ENCODE data around the gene N4BP2. TPM values are rescaled to one million over a fixed set of nuclear protein-coding genes. Genes with fewer than 3 reads are reported as not detected.

N4BP2 gene
- total RNA-seq, 1 experiment from 2014 or later = 3.9 TPM

DNA sequence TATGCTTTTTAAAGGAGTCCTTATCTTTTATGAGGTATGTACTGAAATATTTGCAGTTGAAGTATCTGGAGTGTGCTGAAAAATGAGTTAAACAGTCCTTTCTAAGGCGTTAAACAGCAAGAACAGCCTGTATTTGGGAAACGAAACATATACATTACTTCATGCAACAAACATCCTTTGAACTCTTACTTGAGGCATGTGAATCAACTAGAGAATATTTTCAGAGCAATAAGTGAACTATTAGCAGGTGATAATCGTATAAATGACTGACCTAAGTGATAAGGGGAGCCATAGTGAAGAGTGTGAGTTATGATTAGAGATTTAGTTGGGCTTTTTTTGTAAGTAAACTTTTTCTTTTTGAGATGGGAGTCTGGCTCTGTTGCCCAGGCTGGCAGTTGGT lies 94.3 kb downstream of the N4BP2 start:
- no peaks in the 10 kb centered on the region for H3K4me1 ChIP-seq (ENCODE audit: insufficient read depth, low read length)
- no peaks in the 10 kb centered on the region for H3K36me3 ChIP-seq (ENCODE audit: low read depth, low read length)
- no peaks in the 10 kb centered on the region for H4K20me1 ChIP-seq (ENCODE audit: low read length)
- intact Hi-C loops (cut with micrococcal nuclease) = loop anchor here (1.0 to 10.0 kb wide), 2 partner anchors 158 to 584 kb away; no protein-coding TSS in a partner anchor
- H3K79me2 ChIP-seq (ENCODE audit: low read length) = no peaks in the 10 kb centered on the region
- ChIA-PET POLR2A (ENCODE audit: unreplicated experiment) (no interaction called here), CTCF (no interaction called here)
- H3F3A ChIP-seq (ENCODE audit: low read length, unreplicated experiment) = no peaks in the 10 kb centered on the region
- H3K9me3 ChIP-seq (ENCODE audit: low read length) = no peaks in the 10 kb centered on the region
- no peak for DNase-seq
- TF ChIP-seq EZH2 (IDR thresholded peaks at IDR 0.05; ENCODE audit: low read length, unreplicated experiment) (no peak), CTCF (conservative IDR thresholded peaks at IDR 0.05; ENCODE audit: low read depth, low read length) (no peak), EZH2phosphoT487 (IDR thresholded peaks at IDR 0.05; ENCODE audit: borderline replicate concordance, low read length) (no peak)
- H3K27me3 ChIP-seq (ENCODE audit: low read length) = no peaks in the 10 kb centered on the region
- no peak overlapping the region for H3K4me3 ChIP-seq (ENCODE audit: low read length)
- no peak overlapping the region for H3K4me2 ChIP-seq (ENCODE audit: low read length)
- ATAC-seq = no peak
- H3K9me2 ChIP-seq (replicated peaks; ENCODE audit: low read length) = no peaks in the 10 kb centered on the region
- H3K9ac ChIP-seq (ENCODE audit: low read length) = no peak overlapping the region
- BruUV-seq (replicated peaks) = no TSS peak
- no peak overlapping the region for H3K27ac ChIP-seq (ENCODE audit: low read length)
- H2AFZ ChIP-seq (ENCODE audit: low read length) = no peak overlapping the region

GRCh38 chr4:40152637-40153036 lies 96.0 kb downstream of the N4BP2 start:
- no peaks in the 10 kb centered on the region for H3K4me1 ChIP-seq (ENCODE audit: insufficient read depth, low read length)
- no peak overlapping the region for H3K27ac ChIP-seq (ENCODE audit: low read length)
- no peak overlapping the region for H2AFZ ChIP-seq (ENCODE audit: low read length)
- CTCF ChIA-PET = no interaction called here
- H3K27me3 ChIP-seq (ENCODE audit: low read length) = no peaks in the 10 kb centered on the region
- no peaks in the 10 kb centered on the region for H3K79me2 ChIP-seq (ENCODE audit: low read length)
- no peak for TF ChIP-seq EZH2 (IDR thresholded peaks at IDR 0.05; ENCODE audit: low read length, unreplicated experiment)
- TF ChIP-seq CTCF (conservative IDR thresholded peaks at IDR 0.05; ENCODE audit: low read depth, low read length) = no peak
- no peak for TF ChIP-seq EZH2phosphoT487 (IDR thresholded peaks at IDR 0.05; ENCODE audit: borderline replicate concordance, low read length)
- H3K9me3 ChIP-seq (ENCODE audit: low read length) = no peaks in the 10 kb centered on the region
- no peak overlapping the region for H3K4me3 ChIP-seq (ENCODE audit: low read length)
- no peaks in the 10 kb centered on the region for H3F3A ChIP-seq (ENCODE audit: low read length, unreplicated experiment)
- POLR2A ChIA-PET (ENCODE audit: unreplicated experiment) = no interaction called here
- no peaks in the 10 kb centered on the region for H3K36me3 ChIP-seq (ENCODE audit: low read depth, low read length)
- no peak for ATAC-seq
- no peak overlapping the region for H3K4me2 ChIP-seq (ENCODE audit: low read length)
- no peaks in the 10 kb centered on the region for H3K9me2 ChIP-seq (replicated peaks; ENCODE audit: low read length)
- intact Hi-C loops (cut with micrococcal nuclease) = loop anchor here (10.0 kb wide), 1 partner anchor 582 kb away; no protein-coding TSS in a partner anchor
- H3K9ac ChIP-seq (ENCODE audit: low read length) = no peak overlapping the region
- no peak for DNase-seq
- no TSS peak for BruUV-seq (replicated peaks)
- no peaks in the 10 kb centered on the region for H4K20me1 ChIP-seq (ENCODE audit: low read length)

GRCh38 chr4:40157436-40157835 lies 100.8 kb downstream of the N4BP2 start:
- no peak for DNase-seq
- H3K27me3 ChIP-seq (ENCODE audit: low read length) = no peaks in the 10 kb centered on the region
- CTCF ChIA-PET = no interaction called here
- H2AFZ ChIP-seq (ENCODE audit: low read length) = no peak overlapping the region
- no peaks in the 10 kb centered on the region for H3K36me3 ChIP-seq (ENCODE audit: low read depth, low read length)
- no peak overlapping the region for H3K4me2 ChIP-seq (ENCODE audit: low read length)
- TF ChIP-seq EZH2 (IDR thresholded peaks at IDR 0.05; ENCODE audit: low read length, unreplicated experiment) (no peak), EZH2phosphoT487 (IDR thresholded peaks at IDR 0.05; ENCODE audit: borderline replicate concordance, low read length) (no peak), CTCF (conservative IDR thresholded peaks at IDR 0.05; ENCODE audit: low read depth, low read length) (no peak)
- no peak overlapping the region for H3K4me3 ChIP-seq (ENCODE audit: low read length)
- H3K9me2 ChIP-seq (replicated peaks; ENCODE audit: low read length) = no peaks in the 10 kb centered on the region
- POLR2A ChIA-PET (ENCODE audit: unreplicated experiment) = no interaction called here
- no peaks in the 10 kb centered on the region for H3K4me1 ChIP-seq (ENCODE audit: insufficient read depth, low read length)
- intact Hi-C loops (cut with micrococcal nuclease) = loop anchor here (10.0 kb wide), 1 partner anchor 577 kb away; no protein-coding TSS in a partner anchor
- ATAC-seq = no peak
- no peaks in the 10 kb centered on the region for H3F3A ChIP-seq (ENCODE audit: low read length, unreplicated experiment)
- H3K9me3 ChIP-seq (ENCODE audit: low read length) = no peaks in the 10 kb centered on the region
- H3K79me2 ChIP-seq (ENCODE audit: low read length) = no peaks in the 10 kb centered on the region
- BruUV-seq (replicated peaks) = no TSS peak
- H3K27ac ChIP-seq (ENCODE audit: low read length) = no peak overlapping the region
- no peaks in the 10 kb centered on the region for H4K20me1 ChIP-seq (ENCODE audit: low read length)
- H3K9ac ChIP-seq (ENCODE audit: low read length) = no peak overlapping the region

All from PC-3 (cell line).